Suppressor macrophage treated with lipopolysaccharide for 4 hours (primary cell): ENCODE results near the gene VSIG10.

Source experiments
- DNase-seq: peaks from one replicate; pipeline ENCODE4 v3.0.0-alpha.2; 2020

Gene VSIG10

DNA sequence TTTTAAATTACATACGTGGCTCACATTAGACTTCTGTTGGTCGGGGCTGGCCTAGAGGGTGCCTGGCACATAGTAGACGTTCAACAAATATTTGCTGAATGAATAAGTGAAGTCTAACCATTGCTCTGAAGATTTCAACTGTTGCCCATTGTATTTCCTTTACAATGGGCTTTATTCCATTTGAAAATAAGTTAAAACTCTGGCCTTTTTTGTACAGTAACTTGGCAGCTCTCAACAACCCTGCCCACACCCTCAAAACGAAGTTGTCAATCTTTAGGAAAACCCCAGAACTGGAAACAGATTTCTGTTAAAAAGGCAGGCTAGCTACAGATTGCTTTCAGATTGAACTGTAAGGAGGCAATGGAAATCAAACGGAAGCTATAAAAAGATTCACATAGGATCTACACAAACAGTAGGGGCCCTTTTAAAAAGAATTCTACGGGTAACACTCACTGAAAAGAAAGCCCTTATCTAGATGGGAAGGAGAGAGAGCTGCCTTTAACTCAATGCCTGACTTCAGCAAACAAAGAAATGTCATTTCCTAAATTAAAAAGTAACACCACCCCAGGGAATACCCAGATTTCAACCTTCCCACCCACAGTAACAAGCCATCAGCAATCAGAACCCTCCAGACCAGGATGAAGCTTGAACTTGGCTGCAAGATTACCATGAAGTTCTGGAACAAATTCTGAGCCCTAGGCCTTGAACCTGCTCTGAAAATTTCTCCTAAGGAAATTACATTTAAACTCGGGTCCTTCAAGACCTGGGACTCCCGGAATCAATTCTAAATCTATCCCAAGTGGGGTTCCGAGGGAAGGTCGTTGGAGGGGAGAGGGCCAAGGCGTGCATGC lies 44.2 kb downstream of the VSIG10 start:
- peak; percentile 67 for DNase-seq

DNA sequence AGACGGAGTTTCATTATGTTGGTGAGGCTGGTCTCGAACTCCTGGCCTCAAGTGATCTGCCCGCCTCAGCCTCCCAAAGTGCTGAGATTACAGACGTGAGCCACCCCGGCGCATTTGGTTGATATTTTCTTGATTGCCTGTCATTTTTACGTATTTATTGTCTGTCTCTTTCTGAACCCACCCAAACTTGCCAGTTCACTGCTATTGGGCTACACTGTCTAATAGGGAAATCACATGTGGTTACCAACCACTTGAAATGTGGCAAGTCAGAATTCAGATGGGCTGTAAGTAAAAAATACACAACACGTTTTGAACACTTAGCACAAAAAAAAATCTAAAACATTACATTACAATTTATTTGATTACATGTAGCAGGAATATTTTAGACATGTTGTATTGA lies 44.9 kb downstream of the VSIG10 start:
- no peak for DNase-seq

DNA sequence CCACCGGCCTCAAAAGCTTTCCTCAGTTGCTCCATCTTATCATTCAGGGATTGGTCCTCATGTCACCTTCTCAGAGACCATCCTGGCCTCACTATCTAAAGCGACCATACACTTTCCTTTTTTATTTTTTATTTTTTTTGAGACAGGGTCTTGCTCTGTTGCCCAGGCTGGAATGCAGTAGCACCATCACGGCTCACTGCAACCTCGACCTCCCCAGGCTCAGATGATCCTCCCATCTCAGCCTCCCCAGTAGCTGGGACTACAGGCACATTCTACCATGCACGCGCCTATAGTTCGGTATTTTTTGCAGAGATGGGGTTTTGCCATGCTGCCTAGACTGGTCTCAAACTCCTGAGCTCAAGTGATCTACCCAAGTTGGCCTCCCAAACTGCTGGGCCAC lies 45.6 kb downstream of the VSIG10 start:
- no peak for DNase-seq

DNA sequence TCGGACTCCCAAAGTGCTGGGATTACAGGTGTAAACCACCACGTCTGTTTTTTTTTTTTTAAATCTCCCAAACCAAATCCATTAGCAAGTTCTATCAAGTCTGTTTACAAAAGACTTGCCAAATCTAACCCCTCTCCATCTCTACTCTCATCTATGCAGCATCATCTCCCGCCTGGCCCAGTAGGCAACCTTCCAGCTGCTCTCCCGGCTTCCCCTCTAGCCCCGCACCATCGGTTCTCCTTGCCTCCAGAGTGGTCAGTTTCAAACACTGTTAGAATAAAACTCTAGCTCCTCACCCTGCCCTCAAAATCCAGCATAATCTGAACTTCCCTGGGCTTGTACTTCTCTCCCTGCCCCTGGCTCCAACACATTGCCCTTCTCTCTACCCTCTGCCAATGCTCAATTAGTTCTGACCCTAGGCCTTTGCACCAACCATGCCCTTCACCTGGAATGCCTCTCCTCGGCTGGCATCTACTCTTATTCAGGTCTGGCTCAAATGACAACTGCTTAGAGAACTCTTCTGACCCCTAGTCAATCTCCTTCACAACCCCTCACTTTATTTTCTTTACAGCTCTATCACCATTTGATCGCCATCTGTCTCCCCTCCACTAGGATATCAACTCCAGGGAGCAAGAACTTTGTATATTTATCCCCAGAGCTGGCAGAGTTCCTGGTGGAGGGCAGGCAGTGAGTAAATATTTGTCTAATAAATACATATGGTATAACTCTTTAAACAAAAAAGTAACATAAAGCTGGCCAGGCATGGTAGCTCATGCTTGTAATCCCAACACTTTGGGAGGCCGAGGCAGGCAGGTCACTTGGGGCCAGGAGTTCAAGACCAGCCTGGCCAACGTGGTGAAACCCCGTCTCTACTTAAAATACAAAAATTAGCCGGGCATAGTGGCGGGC lies 47.7 kb downstream of the VSIG10 start:
- no peak for DNase-seq

DNA sequence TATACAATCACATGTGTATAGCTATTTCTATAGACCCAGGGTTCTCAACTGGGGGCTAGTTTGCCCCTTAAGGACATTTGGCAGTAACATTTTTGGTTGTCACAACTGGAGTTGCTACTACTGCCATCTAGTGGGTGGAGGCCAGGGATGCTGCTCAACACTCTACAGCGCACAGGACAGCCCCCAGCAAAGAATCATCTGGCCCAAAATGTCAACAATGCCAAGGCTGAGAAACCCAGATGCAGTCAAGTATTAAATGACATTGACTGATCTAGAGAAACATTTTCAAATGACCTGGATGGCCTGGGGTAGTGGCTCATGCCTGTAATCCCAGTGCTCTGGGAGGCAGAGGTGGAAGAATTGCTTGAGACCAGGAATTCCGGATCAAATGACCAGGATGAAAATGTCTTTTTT lies 48.7 kb downstream of the VSIG10 start:
- DNase-seq = peak; percentile 58

DNA sequence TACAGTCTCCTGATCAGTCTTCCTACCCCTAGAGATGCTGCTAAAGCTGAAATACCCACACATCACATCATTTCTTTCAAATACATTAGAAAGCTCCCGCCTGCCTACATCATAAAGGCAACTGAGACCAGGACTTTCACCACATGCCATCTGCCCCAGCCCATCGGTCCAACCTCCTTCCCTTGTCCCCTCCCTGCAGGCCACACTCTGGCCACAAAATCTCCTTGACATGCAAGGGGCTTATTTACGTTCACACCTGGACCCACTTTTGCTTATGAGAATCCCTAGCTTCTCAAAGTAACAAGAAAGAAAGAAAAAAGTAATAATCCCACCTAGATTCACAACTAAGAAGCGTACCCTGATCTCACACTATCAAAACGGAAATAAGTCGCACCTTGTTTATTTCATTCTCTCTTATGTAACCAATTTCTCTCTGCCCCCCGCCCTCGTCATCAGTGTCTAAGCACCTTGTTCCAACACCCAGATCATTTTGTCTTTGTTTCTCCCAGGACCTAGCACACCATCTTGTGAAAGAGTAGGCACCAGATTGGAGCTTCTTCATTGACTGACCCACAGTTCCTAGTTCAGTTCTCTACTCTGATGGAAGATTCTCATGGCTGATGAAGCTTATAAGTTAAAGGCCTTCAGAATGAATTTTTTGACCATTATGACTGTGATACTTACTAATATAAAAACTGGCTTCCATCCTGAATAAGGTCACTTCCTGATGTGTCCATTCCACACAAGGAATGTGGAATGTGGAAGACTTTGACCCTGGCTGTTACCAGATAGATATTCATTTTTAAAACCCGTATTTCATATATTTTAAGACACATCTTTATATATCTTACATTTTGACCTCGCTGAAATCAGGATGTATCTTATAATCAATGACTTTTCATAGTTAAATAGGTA lies 50.5 kb downstream of the VSIG10 start:
- no peak for DNase-seq

DNA sequence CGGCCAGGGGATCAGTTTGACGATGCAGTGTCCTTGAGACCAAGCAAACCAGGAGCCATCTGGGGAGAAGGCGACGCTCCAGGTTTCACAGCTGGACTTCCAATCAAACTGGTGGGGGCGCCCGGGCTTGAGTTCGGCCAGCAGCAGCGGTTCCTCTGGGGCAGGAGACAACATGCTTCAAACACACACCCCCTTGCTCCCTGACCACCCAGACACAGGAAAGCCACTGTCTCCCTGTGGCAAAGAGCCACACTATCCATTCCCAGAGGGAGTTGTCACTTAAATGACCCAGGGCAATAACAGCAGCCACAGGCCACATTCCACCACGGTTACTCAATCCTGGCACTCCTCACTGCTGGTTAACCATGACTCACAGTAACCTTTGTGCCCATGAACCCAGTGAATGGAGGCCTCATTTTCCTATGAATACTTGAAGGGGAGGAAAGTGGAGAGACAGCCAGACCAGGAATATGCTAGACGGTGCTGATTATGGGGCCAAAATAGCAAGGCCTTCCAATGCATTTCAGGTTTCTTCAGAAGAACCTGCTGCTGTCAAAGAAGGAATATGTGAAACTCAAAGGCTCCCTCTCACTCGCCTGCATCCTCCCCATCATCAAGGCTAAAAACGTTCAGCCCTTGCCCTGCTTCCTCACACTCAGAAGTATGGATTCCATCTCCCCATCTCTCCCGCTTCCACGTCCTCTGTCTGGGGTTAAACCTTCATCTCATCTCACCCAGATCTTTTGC lies 51.3 kb downstream of the VSIG10 start:
- peak; percentile 57 for DNase-seq

DNA sequence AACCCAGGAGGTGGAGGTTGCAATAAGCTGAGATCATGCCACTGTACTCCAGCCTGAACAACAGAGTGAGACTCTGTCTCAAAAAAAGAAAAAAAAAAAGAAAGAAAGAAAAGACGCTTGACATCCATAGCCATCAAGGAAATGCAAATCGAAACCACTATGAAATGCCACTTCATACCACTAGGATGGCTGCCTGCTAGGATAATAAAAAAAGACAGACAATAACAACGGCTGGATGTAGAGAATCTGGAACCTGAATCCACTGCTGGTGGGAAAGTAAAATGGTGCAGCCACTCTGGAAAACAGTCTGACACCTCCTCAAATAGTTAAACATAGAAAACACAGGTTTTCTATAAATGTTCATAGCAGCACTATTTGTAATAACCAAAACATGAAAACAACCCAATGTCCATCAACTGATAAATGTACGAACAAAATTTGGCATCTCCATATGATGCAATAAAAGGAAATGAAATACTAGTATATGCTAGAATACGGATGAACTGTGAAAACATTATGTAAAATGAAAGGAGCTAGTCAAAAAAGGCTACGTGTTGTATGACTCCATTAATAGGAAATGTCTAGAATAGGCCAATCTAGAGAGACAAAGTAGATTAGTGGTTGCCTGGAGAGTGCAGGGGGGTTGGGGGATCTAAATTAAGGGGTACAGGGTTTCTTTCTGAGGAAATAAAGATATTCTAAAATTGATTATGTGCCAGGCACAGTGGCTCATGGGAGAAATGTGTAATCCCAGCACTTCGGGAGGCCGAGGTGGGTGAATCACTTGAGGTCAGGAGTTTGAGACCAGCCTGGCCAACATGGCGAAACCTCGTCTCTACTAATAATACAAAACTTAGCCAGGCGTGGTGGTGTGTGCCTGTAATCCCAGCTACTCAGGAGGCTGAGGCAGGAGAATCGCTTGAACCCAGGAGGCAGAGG lies 52.6 kb downstream of the VSIG10 start:
- no peak for DNase-seq

DNA sequence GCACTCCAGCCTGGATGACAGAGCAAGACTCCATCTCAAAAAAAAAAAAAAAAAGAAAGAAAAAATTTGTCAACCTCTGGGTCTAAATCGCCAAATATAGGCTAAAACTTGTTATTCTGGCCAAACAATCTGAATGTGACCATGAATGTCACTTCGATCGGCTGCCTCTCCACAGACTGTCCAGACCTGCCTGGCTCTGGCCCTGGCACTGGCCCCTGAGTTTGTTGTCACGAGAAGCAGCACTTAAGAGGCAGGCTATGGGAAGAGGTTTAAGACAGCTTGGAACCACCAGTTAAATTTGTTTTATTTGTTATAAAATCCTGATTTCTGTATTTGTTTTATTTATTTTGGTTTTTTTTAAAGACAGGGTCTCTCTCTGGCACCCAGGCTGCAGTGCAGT lies 57.4 kb downstream of the VSIG10 start:
- DNase-seq = no peak

DNA sequence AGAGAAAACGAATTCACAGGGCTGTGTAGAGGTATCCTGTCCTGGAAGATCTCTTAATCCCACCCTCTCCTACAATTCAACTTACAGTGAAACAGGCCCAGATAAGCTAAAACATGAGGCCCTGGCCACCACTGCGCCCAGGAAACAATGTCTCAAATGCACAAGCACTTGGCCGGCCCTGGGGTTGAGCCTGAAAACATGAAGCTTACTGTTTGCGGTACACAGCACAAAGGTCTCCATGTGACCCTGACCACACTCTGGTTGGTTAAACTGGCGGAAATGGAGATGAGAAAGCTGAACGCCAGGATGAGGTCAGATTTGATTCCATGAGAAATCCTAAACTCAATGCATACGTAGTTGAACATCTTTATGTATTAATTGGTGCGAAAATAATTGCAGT lies 59.2 kb downstream of the VSIG10 start:
- DNase-seq = no peak

DNA sequence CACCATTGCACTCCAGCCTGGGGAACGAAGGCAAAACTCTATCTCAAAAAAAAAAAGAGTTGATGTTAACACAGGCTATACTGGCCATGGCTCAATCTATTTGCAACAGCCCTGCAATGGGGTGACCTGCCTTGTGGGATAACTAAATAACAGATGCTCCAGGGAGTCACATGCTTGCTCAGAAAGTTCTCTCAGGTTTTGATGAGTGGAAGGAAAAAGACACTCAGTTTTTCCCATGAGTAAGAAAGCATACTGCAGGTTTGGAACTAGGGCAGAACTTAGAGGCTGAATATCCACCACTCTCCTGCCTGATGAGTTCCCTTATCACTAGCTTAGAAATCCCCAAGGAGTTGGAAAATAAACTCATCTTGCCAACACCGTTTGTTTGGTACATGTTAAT lies 59.7 kb downstream of the VSIG10 start:
- no peak for DNase-seq

DNA sequence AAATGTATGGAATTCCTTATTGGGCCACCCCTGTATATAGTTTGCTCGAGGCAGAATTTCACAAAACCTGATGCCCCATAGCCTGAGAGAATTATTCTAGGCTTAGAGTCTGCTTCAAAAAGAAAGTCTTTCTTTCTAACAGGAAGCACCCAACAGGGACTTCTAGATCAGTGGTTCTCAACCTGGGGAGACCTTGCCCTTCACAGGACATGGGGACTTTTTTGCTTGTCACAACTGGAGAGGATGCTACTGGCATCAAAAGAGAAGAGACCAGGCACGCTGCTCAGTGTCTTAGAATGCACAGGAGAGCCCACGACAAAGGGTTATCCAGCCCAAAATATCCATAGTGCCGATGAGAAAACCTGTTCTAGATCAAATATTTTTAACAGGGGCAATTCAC lies 61.7 kb downstream of the VSIG10 start:
- no peak for DNase-seq

DNA sequence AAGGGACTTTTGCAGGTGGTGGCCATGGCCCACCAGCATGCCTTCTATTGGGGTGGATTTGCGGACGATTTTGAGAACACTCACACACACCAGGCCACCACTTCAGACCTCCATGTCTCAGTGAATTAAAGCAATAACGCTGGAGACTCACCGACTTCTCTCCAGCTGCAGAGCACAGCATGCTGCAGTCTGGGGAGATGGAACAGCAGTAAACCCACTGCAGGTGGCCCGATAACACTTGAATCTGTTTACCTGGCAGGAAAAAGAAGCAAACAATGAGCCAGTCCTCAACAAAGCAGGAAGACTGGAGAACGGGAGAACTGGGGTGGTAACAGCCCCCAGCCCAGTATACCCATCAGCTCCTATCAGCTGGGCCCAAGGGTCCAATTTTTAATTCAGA lies 65.7 kb downstream of the VSIG10 start:
- DNase-seq = no peak

DNA sequence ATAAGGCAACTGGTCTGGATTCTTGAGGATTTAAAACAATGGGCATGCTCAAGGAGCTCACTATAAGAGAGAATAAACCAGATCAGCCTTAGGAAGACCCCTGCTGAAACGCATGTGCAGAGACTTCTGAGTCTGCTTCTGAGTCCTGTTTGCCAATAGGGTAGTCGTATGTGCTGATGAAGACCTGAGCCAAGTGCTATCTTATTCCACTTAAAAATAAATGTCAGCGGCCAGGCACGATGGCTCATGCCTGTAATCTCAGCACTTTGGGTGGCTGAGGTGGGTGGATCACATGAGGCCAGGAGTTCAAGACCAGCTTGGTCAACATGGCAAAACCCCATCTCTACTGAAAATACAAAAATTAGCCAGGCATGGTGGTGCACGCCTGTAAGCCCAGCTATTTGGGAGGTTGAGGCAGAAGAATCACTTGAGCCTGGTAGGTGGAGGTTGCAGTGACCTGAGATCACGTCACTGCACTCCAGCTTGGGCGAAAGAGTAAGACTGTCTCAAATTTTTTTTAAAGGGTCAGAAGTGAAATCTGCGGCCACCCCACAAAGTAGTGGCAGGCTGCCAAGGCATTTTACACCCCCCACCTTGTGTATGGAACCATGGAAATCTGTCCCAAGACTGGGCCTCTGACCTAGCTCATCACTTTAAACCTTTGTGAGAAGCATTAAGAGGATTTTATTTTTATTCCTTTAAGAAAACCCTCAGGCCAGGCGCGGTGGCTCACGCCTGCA lies 67.0 kb downstream of the VSIG10 start:
- no peak for DNase-seq

DNA sequence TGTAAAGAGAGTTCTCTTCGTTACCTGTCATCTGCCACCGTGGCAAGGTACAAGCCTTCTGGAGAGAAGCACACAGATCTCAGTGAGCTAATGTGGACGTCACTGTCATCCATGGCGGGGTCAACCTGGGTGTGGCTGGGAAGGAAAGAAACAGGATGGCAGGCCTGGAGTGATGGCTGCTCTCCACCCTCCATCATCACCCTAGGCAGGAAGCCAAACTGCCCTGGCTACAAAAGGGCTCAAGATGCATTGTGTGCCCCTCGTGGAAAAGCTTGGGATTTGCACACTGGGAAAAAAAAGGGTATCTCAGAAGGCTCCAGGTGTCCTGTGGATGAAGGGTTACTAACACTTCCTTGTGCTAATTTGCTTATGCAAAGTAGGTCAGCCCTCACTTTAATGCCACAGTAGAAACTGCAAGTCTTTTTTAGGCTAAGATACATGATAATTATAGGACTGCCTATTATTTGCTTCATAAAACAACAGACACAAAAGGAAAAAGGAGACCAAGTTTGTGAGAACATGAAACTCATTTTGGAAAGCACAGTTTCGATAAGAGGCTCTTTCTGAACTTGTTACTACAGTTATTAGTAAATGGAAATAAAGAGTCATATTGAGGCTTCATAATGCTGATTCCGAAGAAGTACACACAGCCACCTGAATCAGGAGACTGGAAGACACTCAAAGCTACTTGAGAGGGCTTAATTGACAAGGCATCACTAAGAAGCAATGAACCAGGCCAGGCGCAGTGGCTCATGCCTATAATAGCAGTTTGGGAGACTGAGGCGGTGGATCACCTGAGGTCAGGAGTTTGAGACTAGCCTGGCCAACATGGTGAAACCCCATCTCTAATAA lies 68.4 kb downstream of the VSIG10 start:
- no peak for DNase-seq

DNA sequence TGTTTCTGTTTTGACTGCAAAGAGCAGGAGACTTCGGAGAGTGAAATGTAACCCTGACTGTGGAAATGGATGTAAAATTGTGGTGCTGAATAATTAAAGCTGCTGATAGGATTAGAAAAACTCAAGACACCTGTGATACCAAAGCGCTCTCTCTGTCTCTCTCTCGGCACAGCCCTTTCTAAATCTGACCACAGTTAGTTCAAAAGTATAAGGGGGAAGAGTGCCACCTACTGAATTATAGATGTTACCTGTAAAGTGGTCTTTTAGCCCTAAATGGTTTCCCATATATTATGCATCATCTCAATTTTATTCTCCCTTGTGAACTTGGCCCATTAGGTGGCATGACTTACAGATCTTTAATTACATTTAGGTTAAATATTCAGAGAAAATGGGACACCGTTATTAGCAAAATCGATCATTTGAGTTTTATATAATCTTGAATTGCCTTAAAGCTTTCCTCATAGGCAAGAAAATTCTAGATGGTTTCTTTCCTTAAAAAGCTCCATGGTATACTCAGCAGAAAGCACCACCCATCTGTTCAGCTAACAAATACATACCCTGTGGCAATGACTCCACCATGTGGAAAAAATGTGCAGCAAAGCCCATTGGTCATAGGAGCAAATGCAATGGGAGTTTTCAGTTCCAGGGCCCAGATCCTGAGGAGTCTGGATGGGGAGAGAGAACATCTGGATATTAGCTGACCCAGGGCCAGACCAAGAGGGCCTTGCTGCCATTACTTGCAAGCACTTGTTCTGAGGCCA lies 69.2 kb downstream of the VSIG10 start:
- no peak for DNase-seq

DNA sequence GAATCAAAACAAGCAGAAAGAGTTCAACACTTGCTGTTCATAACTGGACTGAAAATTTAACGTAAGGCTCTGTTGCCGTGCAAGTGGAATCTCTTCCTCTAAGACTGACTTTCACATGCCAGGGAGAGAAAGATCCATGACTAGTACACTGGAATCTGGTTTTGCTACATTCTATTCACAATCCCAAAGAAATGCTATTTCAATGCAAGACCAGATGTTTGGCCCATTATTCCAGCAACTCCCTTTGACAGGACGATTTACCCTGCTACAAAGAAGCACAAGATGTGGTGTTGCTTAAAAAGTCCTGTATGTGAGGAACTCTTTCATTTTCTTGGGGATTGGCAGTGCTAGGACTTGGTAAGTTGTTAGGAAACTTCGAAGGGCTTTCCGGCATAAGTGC lies 69.9 kb downstream of the VSIG10 start:
- DNase-seq = no peak

DNA sequence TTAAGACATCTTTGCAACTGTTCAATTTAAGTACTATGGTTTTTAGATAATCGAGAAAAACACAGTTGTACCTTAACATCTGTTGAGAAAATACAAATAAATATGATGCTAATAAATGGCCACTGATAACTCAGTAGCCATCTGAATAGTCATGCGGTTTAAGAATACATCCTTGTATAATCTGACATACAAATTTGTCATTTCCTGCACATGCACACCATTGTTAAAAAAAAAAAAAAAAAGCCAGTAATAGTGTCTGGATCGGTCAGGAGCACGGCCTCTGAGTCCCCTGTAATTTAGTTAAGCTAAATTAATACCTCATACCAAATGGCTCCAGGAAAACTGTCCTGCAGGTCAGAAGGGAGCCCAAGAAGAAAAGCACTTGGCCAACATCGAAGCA lies 70.5 kb downstream of the VSIG10 start:
- no peak for DNase-seq

DNA sequence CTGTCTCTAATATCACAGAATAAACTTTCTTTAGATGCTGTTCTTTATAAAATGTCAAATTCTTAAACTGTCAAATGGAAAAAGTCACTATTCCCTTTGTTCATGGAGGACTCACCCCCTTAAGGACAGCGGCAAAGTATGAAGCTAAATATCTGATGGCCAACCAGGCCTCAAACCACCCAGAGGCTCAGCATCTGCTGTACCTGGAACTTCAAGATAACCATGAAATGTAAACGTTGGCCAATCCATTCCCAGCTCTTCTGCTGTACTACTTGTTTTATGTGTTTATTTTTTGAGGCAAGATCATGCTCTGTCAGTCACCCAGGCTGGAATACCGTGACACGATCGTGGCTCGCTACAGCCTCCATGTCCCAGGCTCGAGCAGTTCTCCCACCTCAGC lies 71.6 kb downstream of the VSIG10 start:
- no peak for DNase-seq
